ENCODE measurements around the gene KIF1C.

- TF ChIP-seq CTCF (conservative IDR thresholded peaks at IDR 0.05), result no peak
- no peak for TF ChIP-seq ZFX (IDR thresholded peaks at IDR 0.05)
Measured at GRCh38 chr17:4959261-4959965, 38.3 kb upstream of the KIF1C start.

Measured in C4-2B (cell line).